Fibroblast of skin of abdomen (primary cell): ENCODE measurements around the gene FGB.
"Not testable (repeated sequence)": the region's sequence is repeated elsewhere in the genome, so short reads cannot be mapped to it uniquely, and the experiment has no call there.

Experiments used
- DNase-seq: peaks from one replicate; pipeline ENCODE4 v3.0.0-alpha.2; 2013

FGB gene

GRCh38 chr4:154566639-154567204, 3.9 kb downstream of the FGB start:
- DNase-seq: no peak

DNA sequence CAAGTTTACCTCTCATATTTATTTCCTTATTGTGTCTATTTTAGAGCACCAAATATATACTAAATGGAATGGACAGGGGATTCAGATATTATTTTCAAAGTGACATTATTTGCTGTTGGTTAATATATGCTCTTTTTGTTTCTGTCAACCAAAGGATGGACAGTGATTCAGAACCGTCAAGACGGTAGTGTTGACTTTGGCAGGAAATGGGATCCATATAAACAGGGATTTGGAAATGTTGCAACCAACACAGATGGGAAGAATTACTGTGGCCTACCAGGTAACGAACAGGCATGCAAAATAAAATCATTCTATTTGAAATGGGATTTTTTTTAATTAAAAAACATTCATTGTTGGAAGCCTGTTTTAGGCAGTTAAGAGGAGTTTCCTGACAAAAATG, 6.2 kb downstream of the FGB start:
- no peak for DNase-seq

GRCh38 chr4:154569584-154569983, 6.8 kb downstream of the FGB start:
- DNase-seq: no peak

DNA sequence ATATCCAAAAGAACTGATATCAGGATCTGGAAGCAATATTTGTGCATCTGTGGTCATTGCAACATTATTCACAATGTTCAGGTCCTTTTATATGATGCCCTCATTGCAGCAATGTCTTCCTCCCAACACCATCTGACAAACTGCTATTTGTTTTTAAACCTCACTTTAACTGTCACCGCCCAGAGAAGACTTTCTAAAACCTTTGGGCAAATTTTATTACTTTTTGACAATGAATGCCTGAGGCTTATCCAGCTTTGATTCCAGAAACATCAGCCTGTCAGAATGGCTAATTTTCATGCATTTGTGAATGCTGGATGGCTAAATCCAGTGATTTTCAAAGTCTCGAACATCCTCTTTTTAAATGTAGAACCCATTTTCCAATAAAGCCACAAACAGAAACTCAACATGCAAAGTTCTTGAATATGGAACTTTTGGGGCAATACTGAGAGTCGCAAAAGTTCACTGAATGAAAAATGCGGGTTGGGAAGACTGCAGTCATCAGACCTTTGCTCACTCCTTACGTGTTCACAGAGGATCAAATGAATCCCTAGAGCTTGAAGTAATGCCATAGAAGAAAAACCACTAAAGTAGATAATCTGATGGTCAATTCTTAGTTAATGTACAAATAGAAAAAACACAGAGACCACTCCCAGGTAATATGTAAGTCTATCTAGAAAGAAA, 10.5 kb downstream of the FGB start:
- no peak for DNase-seq

GRCh38 chr4:154574311-154574710, 11.5 kb downstream of the FGB start:
- DNase-seq: no peak

DNA sequence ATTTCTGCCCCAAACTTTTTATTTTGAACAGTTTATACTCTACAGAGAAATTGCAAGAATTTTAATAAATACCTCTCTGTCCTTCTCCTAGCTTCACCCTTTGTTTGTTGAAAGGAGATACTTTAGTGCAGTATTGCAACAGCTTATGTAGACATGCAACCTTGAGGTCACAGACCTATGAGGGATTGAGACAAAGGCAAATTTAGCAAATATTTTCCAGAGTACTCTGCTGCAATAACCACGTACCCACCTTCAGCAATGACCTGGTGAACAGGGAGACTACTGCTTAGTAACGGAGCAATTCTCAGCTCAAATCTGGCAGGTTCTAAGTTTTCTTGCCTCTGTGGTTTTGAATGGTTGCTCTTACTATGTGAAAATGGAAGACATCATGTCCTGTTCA, 14.5 kb downstream of the FGB start:
- DNase-seq: no peak

DNA sequence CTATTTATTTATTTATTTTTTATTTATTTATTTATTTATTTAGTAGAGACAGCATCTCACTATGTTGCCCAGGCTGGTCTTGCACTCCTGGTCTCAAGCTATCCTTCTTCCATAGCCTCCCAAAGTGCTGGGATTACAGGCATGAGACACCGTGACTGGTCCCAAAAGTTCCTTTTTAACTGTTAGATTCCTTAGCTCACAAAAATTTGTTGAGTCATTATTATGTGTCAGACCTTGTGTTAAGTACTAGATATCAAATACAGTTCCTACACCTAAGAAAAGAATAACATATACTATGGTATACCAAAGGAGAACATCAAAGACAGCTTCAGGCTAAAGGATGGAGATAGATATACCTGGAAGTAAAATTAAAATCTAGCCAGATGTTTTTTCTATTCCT, 16.1 kb downstream of the FGB start:
- DNase-seq: no peak

DNA sequence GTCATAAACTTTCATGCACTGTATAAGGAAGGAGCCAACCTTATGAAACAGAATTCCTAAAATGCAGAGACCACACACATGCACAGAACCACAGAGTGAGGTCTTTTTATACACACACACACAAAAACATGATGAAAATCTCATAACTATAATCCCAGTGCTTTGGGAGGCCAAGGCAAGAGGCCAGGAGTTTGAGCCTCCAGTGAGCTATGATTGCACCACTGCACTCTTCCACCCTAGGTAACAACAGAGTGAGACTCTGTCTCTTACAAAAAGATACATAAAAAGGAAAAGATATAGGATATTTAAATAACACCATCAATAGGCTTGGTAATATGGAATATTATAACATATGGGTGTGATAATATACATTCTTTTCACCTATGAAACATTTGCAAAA, 17.1 kb downstream of the FGB start:
- no peak for DNase-seq

DNA sequence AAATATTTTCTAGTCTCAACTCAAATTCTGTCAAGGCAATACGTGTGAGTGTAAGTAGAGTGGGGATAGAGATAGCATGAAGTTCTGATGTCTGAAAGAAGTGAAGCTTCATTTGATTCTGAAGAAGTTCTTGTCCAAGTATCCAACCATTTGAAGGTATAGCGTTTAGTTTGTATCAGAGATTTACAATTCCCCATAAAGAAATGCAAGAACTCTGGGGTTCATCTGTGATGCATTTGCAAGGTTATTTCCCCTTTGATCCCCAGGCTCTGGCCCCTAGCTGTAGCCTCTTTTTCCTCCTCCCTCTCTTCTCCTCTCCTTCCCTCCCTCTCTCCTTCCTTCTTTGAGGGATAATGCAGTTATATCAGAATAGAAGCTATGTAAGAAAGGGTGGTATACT, 19.9 kb downstream of the FGB start:
- DNase-seq: no peak

DNA sequence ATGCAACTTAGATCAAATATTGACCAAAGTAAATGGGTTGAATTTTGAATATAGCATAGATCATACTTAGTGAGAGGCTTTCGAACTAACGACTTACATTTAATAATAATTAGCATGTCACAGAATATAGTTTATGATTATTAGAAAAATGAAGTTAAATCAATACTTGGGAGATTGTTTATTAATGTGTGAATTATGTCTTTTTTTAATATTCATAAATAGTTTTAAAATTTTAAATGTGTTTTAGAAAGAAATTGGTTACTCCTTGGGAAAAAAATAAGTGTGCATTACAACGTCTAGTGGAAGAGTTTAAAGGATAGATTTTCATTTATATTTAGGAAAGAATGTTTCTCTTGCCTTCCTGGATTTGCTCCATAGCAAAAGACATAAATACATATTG, 20.4 kb downstream of the FGB start:
- DNase-seq: no peak

DNA sequence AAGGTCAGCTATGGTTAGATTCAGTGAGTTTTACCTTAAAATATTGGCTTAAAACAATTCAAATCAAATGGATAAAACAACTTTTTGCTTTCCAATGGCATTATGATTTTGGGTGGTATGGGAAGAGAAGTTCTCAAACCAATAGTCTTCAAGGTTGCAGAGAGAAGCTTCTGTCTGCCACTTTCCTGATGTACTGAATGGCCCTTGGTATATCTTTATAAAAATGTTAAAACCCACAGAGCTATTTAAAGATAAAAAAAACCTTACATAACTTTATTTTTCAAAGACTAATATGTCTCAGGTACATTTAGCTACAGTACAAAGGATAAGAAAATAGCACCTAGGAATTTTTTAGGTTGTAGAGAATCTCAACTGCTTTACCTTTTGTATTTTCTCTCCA, 20.9 kb downstream of the FGB start:
- DNase-seq: no peak

DNA sequence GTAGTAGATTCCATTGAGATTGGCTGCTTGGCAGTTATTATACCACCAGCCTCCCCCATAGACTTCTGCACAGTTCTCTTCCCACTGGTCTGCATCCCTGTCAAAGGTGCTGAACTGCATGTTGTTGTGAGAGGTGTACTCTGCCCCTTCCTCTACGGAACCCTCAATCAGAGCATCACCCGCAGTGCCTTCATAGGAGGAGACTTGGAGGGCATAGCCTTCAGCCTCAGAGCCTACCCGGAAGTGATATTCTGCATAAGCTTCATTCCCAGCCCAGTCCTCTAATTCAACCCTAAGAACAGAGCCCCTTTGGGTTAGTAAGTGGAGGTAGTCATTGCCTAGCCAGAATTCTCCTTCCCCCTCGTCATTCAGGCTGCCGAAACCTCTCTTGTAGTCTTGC, 21.4 kb downstream of the FGB start:
- DNase-seq: no peak

DNA sequence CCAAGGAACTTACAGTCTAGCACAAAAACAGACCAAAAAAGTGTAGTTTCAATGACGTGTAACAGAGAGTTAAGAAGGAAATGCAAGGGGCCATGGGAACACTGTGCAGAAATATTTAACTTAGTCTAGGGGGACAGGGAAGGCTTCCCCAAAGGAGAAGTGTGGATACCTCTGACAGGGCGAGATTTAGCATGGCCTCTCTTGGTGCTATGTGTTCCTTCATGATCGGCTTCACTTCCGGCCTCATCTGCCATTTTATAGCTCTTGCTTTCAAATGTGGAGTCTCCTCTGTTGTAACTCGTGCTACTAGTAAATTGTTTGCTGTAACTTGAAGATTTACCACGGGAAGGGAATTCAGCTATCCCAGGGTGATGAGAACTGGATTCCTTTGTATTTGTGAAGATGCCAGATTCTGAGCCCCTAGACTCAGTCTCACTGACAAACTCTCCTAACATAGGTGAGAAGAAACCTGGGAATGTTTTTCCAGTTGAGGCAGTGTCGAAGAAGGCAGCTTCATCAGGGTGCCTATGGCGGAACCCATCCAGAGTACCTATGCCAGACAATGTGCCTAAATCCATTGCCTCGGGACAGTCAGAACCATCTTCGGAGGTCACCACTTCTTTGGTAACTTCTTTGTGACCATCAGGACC, 22.7 kb downstream of the FGB start:
- no peak for DNase-seq

GRCh38 chr4:154586296-154587033, 23.7 kb downstream of the FGB start:
- DNase-seq: no peak

DNA sequence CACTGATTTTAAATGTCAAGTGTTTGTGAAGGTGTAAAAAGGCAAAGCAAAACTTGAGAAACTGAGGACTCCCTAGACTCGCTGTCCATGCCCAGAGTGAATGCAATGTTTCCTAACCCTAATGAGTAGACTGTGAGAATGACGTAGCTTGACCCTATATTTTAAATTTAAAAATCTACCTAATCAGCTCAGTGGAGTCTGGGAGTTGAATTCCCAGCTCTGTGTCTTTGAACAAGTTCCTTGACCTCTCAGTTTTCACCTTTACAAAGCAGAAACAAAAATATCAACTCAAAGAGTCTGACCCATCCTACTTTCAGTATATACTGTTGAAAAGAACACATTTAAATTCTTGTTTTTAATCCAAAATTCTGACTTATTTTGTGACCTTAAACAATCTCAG, 25.4 kb downstream of the FGB start:
- DNase-seq: no peak

GRCh38 chr4:154589296-154590197, 26.7 kb downstream of the FGB start:
- no peak for DNase-seq

- no peak for DNase-seq
Measured at GRCh38 chr4:154590329-154591006, 27.7 kb downstream of the FGB start, which contains the start of gene FGA. TSS of gene FGA (minus strand) at chr4:154590742. CDS start at chr4:154590687, 55 bp downstream.

DNA sequence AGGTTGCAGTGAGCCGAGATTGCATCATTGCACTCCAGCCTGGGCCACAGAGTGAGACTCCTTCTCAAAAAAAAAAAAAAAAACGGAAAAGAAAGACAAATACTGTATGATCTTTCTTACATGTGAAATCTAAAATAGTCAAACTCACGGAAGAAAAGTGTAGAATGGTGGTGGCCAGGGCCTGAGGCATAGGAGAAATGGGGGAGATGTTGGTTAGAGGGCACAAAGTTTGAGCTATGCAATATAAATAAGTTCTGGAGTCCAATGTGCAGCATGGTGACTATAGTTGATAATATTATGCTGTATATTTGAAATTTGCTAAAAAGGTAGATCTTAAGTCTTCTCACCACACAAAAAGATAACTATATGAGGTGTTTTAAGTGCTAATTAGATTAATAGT, 29.1 kb downstream of the FGB start:
- DNase-seq: no peak

- no peak for DNase-seq
Measured at GRCh38 chr4:154593868-154594267, 31.1 kb downstream of the FGB start.

DNA sequence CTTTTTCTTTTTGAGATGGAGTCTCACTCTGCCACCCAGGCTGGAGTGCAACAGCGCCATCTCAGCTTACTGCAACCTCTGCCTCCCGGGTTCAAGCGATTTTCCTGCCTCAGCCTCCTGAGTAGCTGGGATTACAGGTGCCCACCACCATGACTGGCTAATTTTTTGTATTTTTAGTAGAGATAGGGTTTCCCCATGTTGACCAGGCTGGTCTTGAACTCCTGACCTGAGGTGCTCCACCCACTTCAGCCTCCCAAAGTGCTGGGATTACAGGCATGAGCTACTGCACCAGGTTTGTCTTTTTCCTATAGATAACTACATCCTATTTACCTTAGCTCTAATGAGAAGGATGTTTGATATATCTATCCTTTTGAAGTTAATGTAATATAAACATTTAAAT, 31.5 kb downstream of the FGB start:
- DNase-seq: not testable (repeated sequence)

DNA sequence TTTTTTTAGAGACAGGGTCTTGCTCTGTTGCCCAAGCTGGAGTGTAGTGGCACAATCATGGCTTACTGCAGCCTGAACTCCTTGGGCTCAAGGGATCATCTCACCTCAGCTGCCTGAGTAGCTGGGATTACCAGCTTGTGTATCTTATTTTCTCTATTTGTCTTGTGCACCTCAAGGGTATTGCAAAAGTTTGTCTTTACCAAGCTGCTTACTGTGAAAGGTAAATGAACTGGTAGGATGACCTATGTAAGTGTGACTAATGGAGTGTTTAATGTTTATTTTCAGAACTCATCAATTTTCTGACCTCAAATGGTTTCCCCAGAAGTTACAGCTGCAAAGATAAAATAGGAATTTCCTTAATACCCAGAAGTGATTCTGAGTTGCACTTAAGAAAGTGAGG, 33.0 kb downstream of the FGB start:
- no peak for DNase-seq

DNA sequence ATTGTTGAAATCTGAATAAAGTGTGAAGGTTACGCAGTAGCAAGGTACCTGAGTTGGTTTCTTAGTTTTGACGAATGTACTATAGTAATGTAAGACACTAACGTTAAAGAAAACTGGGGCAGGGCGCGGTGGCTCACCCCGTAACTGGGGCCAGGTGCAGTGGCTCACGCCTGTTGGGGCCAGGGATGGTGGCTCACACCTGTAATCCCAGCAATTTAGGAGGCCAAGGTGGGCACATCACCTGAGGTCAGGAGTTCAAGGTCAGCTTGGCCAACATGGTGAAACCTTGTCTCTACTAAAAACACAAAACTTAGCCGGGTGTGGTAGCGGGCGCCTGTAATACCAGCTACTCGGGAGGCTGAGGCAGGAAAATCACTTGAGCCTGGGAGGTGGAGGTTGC, 34.5 kb downstream of the FGB start:
- not testable (repeated sequence) for DNase-seq
